ENCODE data around the gene A3GALT2. TPM values are rescaled to one million over a fixed set of nuclear protein-coding genes. Genes with fewer than 3 reads are reported as not detected.
A peak's percentile ranks its signal among the peaks of the same experiment; 100 is the strongest.

Gene A3GALT2
- total RNA-seq, 1 experiment from 2014 or later = not detected

DNA sequence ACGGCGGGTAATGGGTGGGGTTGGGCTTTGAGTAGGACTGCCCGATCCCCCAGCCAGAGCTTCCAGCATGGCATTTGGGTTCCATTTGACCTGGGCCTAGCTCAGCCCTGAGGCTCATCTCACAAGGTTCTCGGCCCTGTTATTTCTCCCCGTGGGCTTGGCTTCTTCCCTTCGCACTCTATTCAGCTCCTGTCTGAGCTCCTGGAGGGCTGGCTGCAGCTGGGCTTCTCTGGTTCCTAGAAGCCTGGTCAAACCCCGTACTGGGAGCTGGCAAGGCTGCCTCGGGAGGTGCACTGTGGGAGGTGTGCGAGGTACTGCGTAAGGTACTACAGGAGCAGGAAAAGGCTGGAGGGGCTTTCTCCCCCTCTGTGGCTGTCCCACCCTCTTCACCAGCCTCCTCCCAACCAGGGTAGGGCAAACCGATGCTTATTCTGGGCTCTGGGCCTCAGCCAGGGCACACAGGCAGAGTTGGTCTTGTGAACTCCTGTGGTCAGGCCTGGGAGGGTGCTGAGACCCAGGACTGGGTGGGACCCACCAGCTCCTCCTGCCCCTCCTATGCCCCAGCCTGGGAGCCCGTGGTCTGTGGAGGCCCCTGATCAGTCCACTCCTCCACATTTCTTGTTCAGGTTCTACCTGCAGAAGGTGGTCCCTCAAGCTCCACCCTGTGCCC lies 814 bp downstream of the A3GALT2 start:
- Histone ChIP-seq H3K4me1 (ENCODE audit: control insufficient read depth, insufficient read depth, low read length) (peaks cover 5% of the 10 kb centered on the region; the same call in 1 of the 2 replicates), H3K27ac (ENCODE audit: low read length) (no peak overlapping the region), H3K36me3 (ENCODE audit: control insufficient read depth, insufficient read depth, low read length) (peaks cover 5% of the 10 kb centered on the region; the same call in 1 of the 2 replicates), H3K4me3 (ENCODE audit: low read depth in 2 of 2, low read length in 2 of 2) (no peak overlapping the region), H3K27me3 (ENCODE audit: control insufficient read depth, insufficient read depth, low read length) (no peaks in the 10 kb centered on the region), H3K9me3 (ENCODE audit: control insufficient read depth, insufficient read depth, low read depth, low read length) (no peaks in the 10 kb centered on the region)
- intact Hi-C loops (cut with micrococcal nuclease; ENCODE audit: unreplicated experiment) = no loop called here
- in situ Hi-C loops (cut with HindIII; ENCODE audit: low pct_unique_long_range_greater_than_20kb, low sequenced_read_pairs) = no loop called here
- TF ChIP-seq TCF7L2 (IDR thresholded peaks at IDR 0.05; ENCODE audit: low read depth, low read length) (no peak), SIN3A (IDR thresholded peaks at IDR 0.05; ENCODE audit: borderline replicate concordance, insufficient read depth, low read depth, low read length) (no peak), POLR2AphosphoS5 (IDR thresholded peaks at IDR 0.05; ENCODE audit: low read depth, low read length) (no peak)
- TF ChIP-seq, protein P1, sequence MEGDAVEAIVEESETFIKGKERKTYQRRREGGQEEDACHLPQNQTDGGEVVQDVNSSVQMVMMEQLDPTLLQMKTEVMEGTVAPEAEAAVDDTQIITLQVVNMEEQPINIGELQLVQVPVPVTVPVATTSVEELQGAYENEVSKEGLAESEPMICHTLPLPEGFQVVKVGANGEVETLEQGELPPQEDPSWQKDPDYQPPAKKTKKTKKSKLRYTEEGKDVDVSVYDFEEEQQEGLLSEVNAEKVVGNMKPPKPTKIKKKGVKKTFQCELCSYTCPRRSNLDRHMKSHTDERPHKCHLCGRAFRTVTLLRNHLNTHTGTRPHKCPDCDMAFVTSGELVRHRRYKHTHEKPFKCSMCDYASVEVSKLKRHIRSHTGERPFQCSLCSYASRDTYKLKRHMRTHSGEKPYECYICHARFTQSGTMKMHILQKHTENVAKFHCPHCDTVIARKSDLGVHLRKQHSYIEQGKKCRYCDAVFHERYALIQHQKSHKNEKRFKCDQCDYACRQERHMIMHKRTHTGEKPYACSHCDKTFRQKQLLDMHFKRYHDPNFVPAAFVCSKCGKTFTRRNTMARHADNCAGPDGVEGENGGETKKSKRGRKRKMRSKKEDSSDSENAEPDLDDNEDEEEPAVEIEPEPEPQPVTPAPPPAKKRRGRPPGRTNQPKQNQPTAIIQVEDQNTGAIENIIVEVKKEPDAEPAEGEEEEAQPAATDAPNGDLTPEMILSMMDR (IDR thresholded peaks at IDR 0.05) = no peak
- TF ChIP-seq, protein P2, sequence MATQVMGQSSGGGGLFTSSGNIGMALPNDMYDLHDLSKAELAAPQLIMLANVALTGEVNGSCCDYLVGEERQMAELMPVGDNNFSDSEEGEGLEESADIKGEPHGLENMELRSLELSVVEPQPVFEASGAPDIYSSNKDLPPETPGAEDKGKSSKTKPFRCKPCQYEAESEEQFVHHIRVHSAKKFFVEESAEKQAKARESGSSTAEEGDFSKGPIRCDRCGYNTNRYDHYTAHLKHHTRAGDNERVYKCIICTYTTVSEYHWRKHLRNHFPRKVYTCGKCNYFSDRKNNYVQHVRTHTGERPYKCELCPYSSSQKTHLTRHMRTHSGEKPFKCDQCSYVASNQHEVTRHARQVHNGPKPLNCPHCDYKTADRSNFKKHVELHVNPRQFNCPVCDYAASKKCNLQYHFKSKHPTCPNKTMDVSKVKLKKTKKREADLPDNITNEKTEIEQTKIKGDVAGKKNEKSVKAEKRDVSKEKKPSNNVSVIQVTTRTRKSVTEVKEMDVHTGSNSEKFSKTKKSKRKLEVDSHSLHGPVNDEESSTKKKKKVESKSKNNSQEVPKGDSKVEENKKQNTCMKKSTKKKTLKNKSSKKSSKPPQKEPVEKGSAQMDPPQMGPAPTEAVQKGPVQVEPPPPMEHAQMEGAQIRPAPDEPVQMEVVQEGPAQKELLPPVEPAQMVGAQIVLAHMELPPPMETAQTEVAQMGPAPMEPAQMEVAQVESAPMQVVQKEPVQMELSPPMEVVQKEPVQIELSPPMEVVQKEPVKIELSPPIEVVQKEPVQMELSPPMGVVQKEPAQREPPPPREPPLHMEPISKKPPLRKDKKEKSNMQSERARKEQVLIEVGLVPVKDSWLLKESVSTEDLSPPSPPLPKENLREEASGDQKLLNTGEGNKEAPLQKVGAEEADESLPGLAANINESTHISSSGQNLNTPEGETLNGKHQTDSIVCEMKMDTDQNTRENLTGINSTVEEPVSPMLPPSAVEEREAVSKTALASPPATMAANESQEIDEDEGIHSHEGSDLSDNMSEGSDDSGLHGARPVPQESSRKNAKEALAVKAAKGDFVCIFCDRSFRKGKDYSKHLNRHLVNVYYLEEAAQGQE (IDR thresholded peaks at IDR 0.05; ENCODE audit: insufficient read depth in 1 of 2, low read depth in 2 of 2, low read length in 1 of 2) = no peak
- BruUV-seq (replicated peaks) = no TSS peak
- ATAC-seq = peak; percentile 49
- ChIA-PET POLR2A (no interaction called here), CTCF (interaction anchor here (1.3 kb wide), 1 partner anchor 25 kb away, joined by 3 read pairs; no protein-coding TSS in a partner anchor)
- DNase-seq (ENCODE audit: low read depth, low spot score) = no peak

DNA sequence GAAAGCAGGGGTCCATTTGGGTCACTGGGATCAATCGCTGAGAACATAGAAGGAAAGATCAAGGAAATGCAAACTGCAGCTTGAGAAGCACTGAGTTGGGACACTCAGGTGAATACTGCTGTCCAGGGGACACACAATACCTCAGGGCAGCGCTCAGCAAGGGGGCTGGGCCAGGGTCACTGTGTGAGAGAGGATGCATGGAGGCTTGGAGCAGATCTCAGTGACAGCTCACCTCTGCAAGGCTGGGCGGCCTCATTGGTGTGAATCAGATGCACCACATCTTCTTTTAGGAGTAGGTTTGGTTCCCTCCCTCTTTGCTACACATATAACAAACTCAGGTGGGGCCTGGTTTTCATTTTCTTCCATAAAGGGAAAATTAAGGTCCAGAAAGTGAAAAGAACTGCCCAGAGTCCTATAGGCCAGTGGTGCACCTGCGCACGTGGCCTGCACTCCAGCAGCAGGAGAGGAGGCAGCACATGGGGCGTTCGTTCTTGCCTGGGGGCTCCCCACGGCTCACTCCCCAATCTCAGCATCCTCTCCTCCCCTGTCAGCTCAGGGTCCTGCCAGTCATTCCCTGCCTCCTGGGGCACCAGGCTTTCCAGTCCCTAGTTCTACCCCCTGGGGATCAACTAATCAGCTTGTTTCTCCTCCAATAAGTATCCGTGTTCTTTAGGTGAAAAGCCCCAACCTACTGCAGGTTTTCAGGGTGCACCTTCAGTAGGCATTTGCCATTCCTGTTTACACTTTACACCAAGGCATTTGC lies 1.5 kb downstream of the A3GALT2 start:
- in situ Hi-C loops (cut with HindIII; ENCODE audit: low pct_unique_long_range_greater_than_20kb, low sequenced_read_pairs) (no loop called here), intact Hi-C loops (cut with micrococcal nuclease; ENCODE audit: unreplicated experiment) (no loop called here)
- no peaks in the 10 kb centered on the region for H3K9me3 ChIP-seq (ENCODE audit: control insufficient read depth, insufficient read depth, low read depth, low read length)
- H3K36me3 ChIP-seq (ENCODE audit: control insufficient read depth, insufficient read depth, low read length) = peaks cover 2% of the 10 kb centered on the region; the same call in 1 of the 2 replicates
- TF ChIP-seq POLR2AphosphoS5 (IDR thresholded peaks at IDR 0.05; ENCODE audit: low read depth, low read length) = no peak
- no peak for TF ChIP-seq SIN3A (IDR thresholded peaks at IDR 0.05; ENCODE audit: borderline replicate concordance, insufficient read depth, low read depth, low read length)
- TF ChIP-seq TCF7L2 (IDR thresholded peaks at IDR 0.05; ENCODE audit: low read depth, low read length) = no peak
- TF ChIP-seq, protein P1 (IDR thresholded peaks at IDR 0.05) = no peak
- TF ChIP-seq, protein P2 (IDR thresholded peaks at IDR 0.05; ENCODE audit: insufficient read depth in 1 of 2, low read depth in 2 of 2, low read length in 1 of 2) = no peak
- H3K27ac ChIP-seq (ENCODE audit: low read length) = no peak overlapping the region
- CTCF ChIA-PET = no interaction called here
- H3K4me3 ChIP-seq (ENCODE audit: low read depth in 2 of 2, low read length in 2 of 2) = no peak overlapping the region
- no TSS peak for BruUV-seq (replicated peaks)
- POLR2A ChIA-PET = no interaction called here
- H3K27me3 ChIP-seq (ENCODE audit: control insufficient read depth, insufficient read depth, low read length) = no peaks in the 10 kb centered on the region
- DNase-seq (ENCODE audit: low read depth, low spot score) (no peak), ATAC-seq (no peak)
- peaks cover 5% of the 10 kb centered on the region; the same call in 1 of the 2 replicates for H3K4me1 ChIP-seq (ENCODE audit: control insufficient read depth, insufficient read depth, low read length)
